SK-N-SH treated with all-trans-retinoic acid at 6 μM for 48 hours (cell line): ENCODE results near the gene CNP.

Source experiments
- ARNTL ChIP-seq: fragments of 450-650 bp; formaldehyde crosslinking; IDR thresholded peaks from 2 replicates; pipeline ENCODE4 v1.5.0; 2020; ENCODE audit warnings: low read depth, mild to moderate bottlenecking, moderate library complexity, borderline replicate concordance
- CSDC2 ChIP-seq: fragments of 250-450 bp; sonication (Bioruptor Pico); IDR thresholded peaks from 2 replicates; pipeline ENCODE4 v1.5.0; 2020; ENCODE audit warnings: mild to moderate bottlenecking, moderate library complexity
- CSRNP3 ChIP-seq: fragments of 250-450 bp; sonication (Bioruptor Pico); IDR thresholded peaks from 2 replicates; pipeline ENCODE4 v1.5.1; 2021; ENCODE audit warnings: mild to moderate bottlenecking, moderate library complexity
- GLIS3 ChIP-seq: fragments of 250-450 bp; sonication (Bioruptor Pico); IDR thresholded peaks from 2 replicates; pipeline ENCODE4 v1.5.0; 2020; ENCODE audit warnings: mild to moderate bottlenecking, moderate library complexity
- ISL1 ChIP-seq: fragments of 250-450 bp; sonication (Bioruptor Pico); IDR thresholded peaks from 2 replicates; pipeline ENCODE4 v2.1.2; 2022; ENCODE audit warnings: mild to moderate bottlenecking, moderate library complexity
- RARB ChIP-seq: fragments of 250-450 bp; sonication (Bioruptor Pico); IDR thresholded peaks from 2 replicates; pipeline ENCODE4 v1.8.0; 2021; ENCODE audit warnings: mild to moderate bottlenecking, moderate library complexity
- ZC3H10 ChIP-seq: fragments of 250-450 bp; sonication (Bioruptor Pico); IDR thresholded peaks from 2 replicates; pipeline ENCODE4 v1.5.1; 2021; ENCODE audit warnings: mild to moderate bottlenecking, moderate library complexity
- ZFP3 ChIP-seq: fragments of 250-450 bp; sonication (Bioruptor Pico); IDR thresholded peaks from 2 replicates; pipeline ENCODE4 v1.5.0; 2020; ENCODE audit warnings: mild to moderate bottlenecking, moderate library complexity
- ZNF8 ChIP-seq: fragments of 450-650 bp; formaldehyde crosslinking; IDR thresholded peaks from 2 replicates; pipeline ENCODE4 v1.5.0; 2020; ENCODE audit warnings: mild to moderate bottlenecking, moderate library complexity
- TF ChIP-seq, protein P1 (sequence below): fragments of 250-450 bp; sonication (Bioruptor Pico); IDR thresholded peaks from 2 replicates; pipeline ENCODE4 v1.8.0; 2020; ENCODE audit warnings: mild to moderate bottlenecking, moderate library complexity, borderline replicate concordance
- TF ChIP-seq, protein P2 (sequence below): fragments of 250-450 bp; sonication (Bioruptor Pico); IDR thresholded peaks from 2 replicates; pipeline ENCODE4 v1.5.0; 2020; ENCODE audit warnings: mild to moderate bottlenecking, moderate library complexity

DNA sequence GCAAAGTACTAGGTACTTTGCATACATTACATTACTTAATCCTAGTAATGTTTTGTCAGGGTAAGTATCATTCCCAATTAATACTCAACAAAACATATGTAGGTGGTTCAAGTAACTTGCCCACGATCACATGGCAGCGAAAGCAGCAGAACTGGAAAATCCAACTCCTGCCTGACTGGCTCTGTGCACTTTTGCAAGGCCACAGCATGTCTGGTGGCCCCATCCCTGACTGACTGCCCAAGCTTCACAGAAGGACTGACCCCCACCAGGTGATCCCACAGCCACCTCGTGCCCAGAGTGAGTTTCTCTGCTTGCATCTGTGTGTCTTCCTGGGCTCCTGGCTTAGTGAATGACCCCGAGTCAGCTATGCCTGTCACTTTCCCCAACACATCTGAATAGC is 11.4 kb downstream of the CNP start:
- TF ChIP-seq ISL1 (no peak), ZNF8 (CRISPR knock-in tag) (no peak), CSRNP3 (no peak), CSDC2 (CRISPR knock-in tag) (no peak), ZC3H10 (CRISPR knock-in tag) (no peak), ZFP3 (CRISPR knock-in tag) (no peak), ARNTL (no peak), RARB (no peak), GLIS3 (CRISPR knock-in tag) (no peak)
- TF ChIP-seq, protein P1, sequence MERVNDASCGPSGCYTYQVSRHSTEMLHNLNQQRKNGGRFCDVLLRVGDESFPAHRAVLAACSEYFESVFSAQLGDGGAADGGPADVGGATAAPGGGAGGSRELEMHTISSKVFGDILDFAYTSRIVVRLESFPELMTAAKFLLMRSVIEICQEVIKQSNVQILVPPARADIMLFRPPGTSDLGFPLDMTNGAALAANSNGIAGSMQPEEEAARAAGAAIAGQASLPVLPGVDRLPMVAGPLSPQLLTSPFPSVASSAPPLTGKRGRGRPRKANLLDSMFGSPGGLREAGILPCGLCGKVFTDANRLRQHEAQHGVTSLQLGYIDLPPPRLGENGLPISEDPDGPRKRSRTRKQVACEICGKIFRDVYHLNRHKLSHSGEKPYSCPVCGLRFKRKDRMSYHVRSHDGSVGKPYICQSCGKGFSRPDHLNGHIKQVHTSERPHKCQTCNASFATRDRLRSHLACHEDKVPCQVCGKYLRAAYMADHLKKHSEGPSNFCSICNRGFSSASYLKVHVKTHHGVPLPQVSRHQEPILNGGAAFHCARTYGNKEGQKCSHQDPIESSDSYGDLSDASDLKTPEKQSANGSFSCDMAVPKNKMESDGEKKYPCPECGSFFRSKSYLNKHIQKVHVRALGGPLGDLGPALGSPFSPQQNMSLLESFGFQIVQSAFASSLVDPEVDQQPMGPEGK (CRISPR knock-in tag) = no peak
- TF ChIP-seq, protein P2, sequence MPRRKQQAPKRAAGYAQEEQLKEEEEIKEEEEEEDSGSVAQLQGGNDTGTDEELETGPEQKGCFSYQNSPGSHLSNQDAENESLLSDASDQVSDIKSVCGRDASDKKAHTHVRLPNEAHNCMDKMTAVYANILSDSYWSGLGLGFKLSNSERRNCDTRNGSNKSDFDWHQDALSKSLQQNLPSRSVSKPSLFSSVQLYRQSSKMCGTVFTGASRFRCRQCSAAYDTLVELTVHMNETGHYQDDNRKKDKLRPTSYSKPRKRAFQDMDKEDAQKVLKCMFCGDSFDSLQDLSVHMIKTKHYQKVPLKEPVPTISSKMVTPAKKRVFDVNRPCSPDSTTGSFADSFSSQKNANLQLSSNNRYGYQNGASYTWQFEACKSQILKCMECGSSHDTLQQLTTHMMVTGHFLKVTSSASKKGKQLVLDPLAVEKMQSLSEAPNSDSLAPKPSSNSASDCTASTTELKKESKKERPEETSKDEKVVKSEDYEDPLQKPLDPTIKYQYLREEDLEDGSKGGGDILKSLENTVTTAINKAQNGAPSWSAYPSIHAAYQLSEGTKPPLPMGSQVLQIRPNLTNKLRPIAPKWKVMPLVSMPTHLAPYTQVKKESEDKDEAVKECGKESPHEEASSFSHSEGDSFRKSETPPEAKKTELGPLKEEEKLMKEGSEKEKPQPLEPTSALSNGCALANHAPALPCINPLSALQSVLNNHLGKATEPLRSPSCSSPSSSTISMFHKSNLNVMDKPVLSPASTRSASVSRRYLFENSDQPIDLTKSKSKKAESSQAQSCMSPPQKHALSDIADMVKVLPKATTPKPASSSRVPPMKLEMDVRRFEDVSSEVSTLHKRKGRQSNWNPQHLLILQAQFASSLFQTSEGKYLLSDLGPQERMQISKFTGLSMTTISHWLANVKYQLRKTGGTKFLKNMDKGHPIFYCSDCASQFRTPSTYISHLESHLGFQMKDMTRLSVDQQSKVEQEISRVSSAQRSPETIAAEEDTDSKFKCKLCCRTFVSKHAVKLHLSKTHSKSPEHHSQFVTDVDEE (CRISPR knock-in tag) = no peak
